ENCODE results near the gene TMEM139. TPM values are rescaled to one million over a fixed set of nuclear protein-coding genes. Genes with fewer than 3 reads are reported as not detected.
A peak's percentile ranks its signal among the peaks of the same experiment; 100 is the strongest.

TMEM139 gene
- total RNA-seq, 1 experiment from 2014 or later, result 19.1 TPM

DNA sequence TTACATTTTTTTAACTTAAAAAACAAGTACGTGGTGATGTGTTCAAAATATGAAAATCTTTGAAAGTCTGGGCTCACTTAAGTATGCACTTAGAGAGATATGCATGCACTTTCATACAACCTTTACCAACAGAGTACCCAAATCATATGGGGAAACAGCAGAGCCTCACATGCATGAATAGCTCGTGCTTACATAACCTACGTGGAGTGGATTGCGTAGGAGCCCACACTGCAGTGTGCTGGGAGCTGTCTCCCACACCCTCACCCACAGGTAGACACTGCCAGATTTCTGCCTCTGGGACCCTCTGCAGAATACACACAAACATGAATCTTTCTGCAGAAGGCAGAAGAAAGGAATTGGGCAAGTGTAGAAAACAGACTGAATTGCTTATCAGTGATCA lies 31.7 kb downstream of the TMEM139 start:
- DNase-seq, result no peak
- no peak overlapping the region for H3K4me3 ChIP-seq (ENCODE audit: low read depth, low read length)
- H3K4me3 Mint-ChIP-seq (ENCODE audit: unreplicated experiment), result no peak overlapping the region
- ChIA-PET POLR2A (interaction anchor here (0.5 to 0.6 kb wide), 2 partner anchors 34 to 95 kb away, joined by 3 read pairs; partner anchors contain the start of gene TAS2R40), CTCF (no interaction called here)
- H3K4me1 Mint-ChIP-seq (ENCODE audit: low read depth, unreplicated experiment), result peaks cover 23% of the 10 kb centered on the region
- intact Hi-C loops (cut with micrococcal nuclease; ENCODE audit: unreplicated experiment), result no loop called here
- H3K4me1 ChIP-seq, result peaks cover 14% of the 10 kb centered on the region
- H3K36me3 ChIP-seq (ENCODE audit: control insufficient read depth, insufficient read depth, low read length), result no peaks in the 10 kb centered on the region
- peak overlapping the region; percentile 54 for H3K27ac Mint-ChIP-seq (ENCODE audit: unreplicated experiment)
- BruUV-seq (replicated peaks), result no TSS peak
- TF ChIP-seq CTCF (IDR thresholded peaks at IDR 0.05; ENCODE audit: insufficient read depth in 1 of 2, low read depth in 1 of 2, low read length in 1 of 2, severe bottlenecking in 1 of 2, unreplicated experiment in 1 of 2), result no peak
- H3K36me3 Mint-ChIP-seq (ENCODE audit: insufficient read depth, unreplicated experiment), result no peaks in the 10 kb centered on the region
- no peaks in the 10 kb centered on the region for H3K27me3 Mint-ChIP-seq (ENCODE audit: insufficient read depth, unreplicated experiment)
- no peaks in the 10 kb centered on the region for H3K9me3 ChIP-seq
- H3K27me3 ChIP-seq (replicated peaks; ENCODE audit: control insufficient read depth, insufficient read depth, low read length), result no peaks in the 10 kb centered on the region
- H3K9me3 Mint-ChIP-seq (ENCODE audit: unreplicated experiment), result no peaks in the 10 kb centered on the region

DNA sequence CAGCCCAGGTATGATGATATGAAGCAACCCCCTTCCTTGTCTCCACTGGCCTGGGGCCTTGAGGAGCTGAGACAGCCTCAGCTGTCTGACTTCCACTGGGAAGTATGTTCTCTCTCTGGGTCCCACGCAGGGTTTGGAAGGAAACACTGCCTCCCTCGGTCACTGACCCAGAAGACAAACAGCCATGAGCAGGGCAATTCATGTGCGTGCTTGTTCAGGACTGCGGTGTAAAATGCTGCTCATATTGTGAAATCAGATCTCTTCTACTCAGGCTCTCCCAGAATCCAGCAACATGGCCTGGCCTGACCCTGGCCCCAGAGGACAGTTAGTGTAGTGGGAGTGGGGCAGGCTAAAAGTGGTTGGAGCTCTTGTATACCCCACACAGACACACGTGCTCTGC lies 33.9 kb downstream of the TMEM139 start:
- no peak overlapping the region for H3K27ac Mint-ChIP-seq (ENCODE audit: unreplicated experiment)
- ChIA-PET CTCF (no interaction called here), POLR2A (interaction anchor here (0.9 kb wide), 1 partner anchor 55 kb away, joined by 3 read pairs; the partner anchor contains the start of gene GSTK1)
- no peaks in the 10 kb centered on the region for H3K27me3 ChIP-seq (replicated peaks; ENCODE audit: control insufficient read depth, insufficient read depth, low read length)
- no peaks in the 10 kb centered on the region for H3K27me3 Mint-ChIP-seq (ENCODE audit: insufficient read depth, unreplicated experiment)
- no peaks in the 10 kb centered on the region for H3K9me3 Mint-ChIP-seq (ENCODE audit: unreplicated experiment)
- H3K4me3 ChIP-seq (ENCODE audit: low read depth, low read length), result no peak overlapping the region
- intact Hi-C loops (cut with micrococcal nuclease; ENCODE audit: unreplicated experiment), result no loop called here
- H3K4me1 ChIP-seq, result peaks cover 14% of the 10 kb centered on the region
- no peaks in the 10 kb centered on the region; the same call in 1 of the 2 replicates for H3K36me3 ChIP-seq (ENCODE audit: control insufficient read depth, insufficient read depth, low read length)
- peaks cover 23% of the 10 kb centered on the region for H3K4me1 Mint-ChIP-seq (ENCODE audit: low read depth, unreplicated experiment)
- BruUV-seq (replicated peaks), result no TSS peak
- H3K9me3 ChIP-seq, result no peaks in the 10 kb centered on the region
- H3K36me3 Mint-ChIP-seq (ENCODE audit: insufficient read depth, unreplicated experiment), result no peaks in the 10 kb centered on the region
- no peak for TF ChIP-seq CTCF (IDR thresholded peaks at IDR 0.05; ENCODE audit: insufficient read depth in 1 of 2, low read depth in 1 of 2, low read length in 1 of 2, severe bottlenecking in 1 of 2, unreplicated experiment in 1 of 2)
- DNase-seq, result peak in 1 of 2 experiments; percentile 24
- H3K4me3 Mint-ChIP-seq (ENCODE audit: unreplicated experiment), result no peak overlapping the region

DNA sequence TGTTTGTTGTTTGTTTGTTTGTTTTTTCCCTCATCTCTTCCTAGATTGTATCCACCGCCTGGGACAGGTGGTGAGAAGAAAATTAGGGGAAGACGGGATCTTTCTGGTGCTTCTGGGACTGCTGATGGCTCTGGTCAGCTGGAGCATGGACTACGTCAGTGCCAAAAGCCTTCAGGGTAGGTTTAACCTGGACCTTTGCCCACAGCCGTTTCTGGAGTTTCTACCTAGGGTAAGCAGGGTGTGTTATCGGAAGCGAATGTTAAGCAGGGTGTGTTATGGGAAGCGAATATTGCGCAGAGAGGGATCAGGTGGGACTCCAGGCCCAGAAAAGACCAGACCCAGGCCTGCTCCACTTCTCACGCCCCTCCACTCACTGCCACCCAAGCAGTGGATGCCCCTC lies 35.9 kb downstream of the TMEM139 start:
- Mint-ChIP-seq H3K27ac (ENCODE audit: unreplicated experiment) (no peak overlapping the region), H3K36me3 (ENCODE audit: insufficient read depth, unreplicated experiment) (no peaks in the 10 kb centered on the region), H3K9me3 (ENCODE audit: unreplicated experiment) (no peaks in the 10 kb centered on the region), H3K4me1 (ENCODE audit: low read depth, unreplicated experiment) (peaks cover 22% of the 10 kb centered on the region), H3K4me3 (ENCODE audit: unreplicated experiment) (no peak overlapping the region), H3K27me3 (ENCODE audit: insufficient read depth, unreplicated experiment) (no peaks in the 10 kb centered on the region)
- Histone ChIP-seq H3K27me3 (replicated peaks; ENCODE audit: control insufficient read depth, insufficient read depth, low read length) (no peaks in the 10 kb centered on the region), H3K9me3 (no peaks in the 10 kb centered on the region), H3K4me3 (ENCODE audit: low read depth, low read length) (no peak overlapping the region), H3K4me1 (peaks cover 14% of the 10 kb centered on the region), H3K36me3 (ENCODE audit: control insufficient read depth, insufficient read depth, low read length) (no peaks in the 10 kb centered on the region; the same call in 1 of the 2 replicates)
- TF ChIP-seq CTCF (IDR thresholded peaks at IDR 0.05; ENCODE audit: insufficient read depth in 1 of 2, low read depth in 1 of 2, low read length in 1 of 2, severe bottlenecking in 1 of 2, unreplicated experiment in 1 of 2), result no peak
- no peak for DNase-seq
- ChIA-PET CTCF (no interaction called here), POLR2A (no interaction called here)
- intact Hi-C loops (cut with micrococcal nuclease; ENCODE audit: unreplicated experiment), result loop anchor here (1.0 kb wide), 1 partner anchor 53 kb away; no protein-coding TSS in a partner anchor
- BruUV-seq (replicated peaks), result no TSS peak
